ENCODE measurements around the gene OGDHL. TPM values are rescaled to one million over a fixed set of nuclear protein-coding genes. Genes with fewer than 3 reads are reported as not detected.

OGDHL gene
- total and polyA plus RNA-seq, 2 experiments from 2014 or later: 25.8 to 44.6 TPM

DNA sequence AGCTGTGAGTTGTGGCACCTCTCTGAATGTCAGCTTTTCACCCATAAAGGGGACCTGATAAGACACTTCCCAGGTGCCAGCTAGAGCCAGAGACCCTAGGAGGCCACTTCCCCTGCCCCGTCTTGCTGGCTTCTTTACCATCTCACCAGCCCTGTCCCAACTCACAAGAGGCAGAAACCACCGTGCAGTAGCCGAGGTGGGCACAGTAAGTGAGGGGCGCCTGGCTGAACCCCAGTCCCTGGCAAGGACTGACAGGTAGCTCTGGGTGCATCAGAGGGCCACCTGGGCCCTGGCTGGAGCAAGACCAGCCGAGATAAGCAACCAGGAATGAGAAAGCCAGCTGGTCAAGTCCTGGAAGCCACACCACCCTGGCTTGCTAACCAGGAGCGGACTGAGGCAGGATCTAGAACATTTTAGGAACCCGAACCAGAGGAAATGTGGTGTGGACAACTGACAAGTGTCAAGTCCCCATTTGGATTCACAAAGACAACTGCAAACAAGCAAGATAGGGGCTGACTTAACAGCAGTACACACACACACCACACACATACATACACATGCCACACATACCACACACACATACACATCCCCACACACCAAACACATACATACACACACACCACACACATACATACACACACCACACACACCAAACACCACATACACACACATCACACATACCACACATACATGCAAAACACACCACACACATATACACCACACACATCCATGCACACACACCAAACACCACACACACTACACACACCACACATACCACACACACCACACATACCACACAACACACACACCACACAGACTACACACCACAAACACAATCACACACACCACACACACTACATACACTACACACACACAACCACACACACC, 20.8 kb downstream of the OGDHL start:
- peak in 1 of 2 donors; percentile 3 for DNase-seq (ENCODE audit: low read depth in 1 of 2, low spot score in 1 of 2)
- H3K9me3 ChIP-seq (ENCODE audit: low read depth): no peaks in the 10 kb centered on the region
- H3K27ac ChIP-seq: no peak overlapping the region
- H3K4me3 ChIP-seq: no peak overlapping the region
- H3K36me3 ChIP-seq: peaks cover 22% of the 10 kb centered on the region
- H3K4me1 ChIP-seq (ENCODE audit: low read depth): no peaks in the 10 kb centered on the region
- TF ChIP-seq, protein P1, sequence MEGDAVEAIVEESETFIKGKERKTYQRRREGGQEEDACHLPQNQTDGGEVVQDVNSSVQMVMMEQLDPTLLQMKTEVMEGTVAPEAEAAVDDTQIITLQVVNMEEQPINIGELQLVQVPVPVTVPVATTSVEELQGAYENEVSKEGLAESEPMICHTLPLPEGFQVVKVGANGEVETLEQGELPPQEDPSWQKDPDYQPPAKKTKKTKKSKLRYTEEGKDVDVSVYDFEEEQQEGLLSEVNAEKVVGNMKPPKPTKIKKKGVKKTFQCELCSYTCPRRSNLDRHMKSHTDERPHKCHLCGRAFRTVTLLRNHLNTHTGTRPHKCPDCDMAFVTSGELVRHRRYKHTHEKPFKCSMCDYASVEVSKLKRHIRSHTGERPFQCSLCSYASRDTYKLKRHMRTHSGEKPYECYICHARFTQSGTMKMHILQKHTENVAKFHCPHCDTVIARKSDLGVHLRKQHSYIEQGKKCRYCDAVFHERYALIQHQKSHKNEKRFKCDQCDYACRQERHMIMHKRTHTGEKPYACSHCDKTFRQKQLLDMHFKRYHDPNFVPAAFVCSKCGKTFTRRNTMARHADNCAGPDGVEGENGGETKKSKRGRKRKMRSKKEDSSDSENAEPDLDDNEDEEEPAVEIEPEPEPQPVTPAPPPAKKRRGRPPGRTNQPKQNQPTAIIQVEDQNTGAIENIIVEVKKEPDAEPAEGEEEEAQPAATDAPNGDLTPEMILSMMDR (IDR thresholded peaks at IDR 0.05; ENCODE audit: low read depth, low read length): no peak
- no peaks in the 10 kb centered on the region for H3K27me3 ChIP-seq

GRCh38 chr10:49740346-49741107, 21.6 kb downstream of the OGDHL start:
- TF ChIP-seq, protein P1 (IDR thresholded peaks at IDR 0.05; ENCODE audit: low read depth, low read length): no peak
- Histone ChIP-seq H3K27me3 (no peaks in the 10 kb centered on the region), H3K4me3 (no peak overlapping the region), H3K27ac (no peak overlapping the region), H3K4me1 (ENCODE audit: low read depth) (no peaks in the 10 kb centered on the region), H3K36me3 (peaks cover 22% of the 10 kb centered on the region), H3K9me3 (ENCODE audit: low read depth) (no peaks in the 10 kb centered on the region)
- DNase-seq (ENCODE audit: low read depth in 1 of 2, low spot score in 1 of 2): no peak

DNA sequence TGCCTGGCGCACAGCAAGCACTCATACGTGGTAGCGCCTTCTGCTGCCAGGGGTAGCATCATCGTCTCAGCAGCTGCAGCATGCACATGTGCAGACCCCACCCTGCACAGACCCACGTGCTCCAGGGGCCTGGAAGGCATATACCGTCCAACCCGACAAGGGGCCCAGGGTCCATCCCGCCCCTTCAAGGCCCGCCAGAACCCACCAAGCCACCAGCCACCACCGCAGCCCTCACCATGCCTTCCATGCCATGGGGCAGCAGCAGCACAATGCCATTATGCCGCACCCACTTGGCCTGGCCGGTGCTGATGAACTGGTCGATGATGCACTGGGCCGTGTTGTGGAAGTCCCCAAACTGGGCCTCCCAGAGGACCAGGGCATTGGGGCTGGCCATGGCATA, 22.7 kb downstream of the OGDHL start:
- TF ChIP-seq, protein P1 (IDR thresholded peaks at IDR 0.05; ENCODE audit: low read depth, low read length): no peak
- H3K27ac ChIP-seq: no peak overlapping the region
- no peaks in the 10 kb centered on the region for H3K27me3 ChIP-seq
- no peak overlapping the region for H3K4me3 ChIP-seq
- H3K9me3 ChIP-seq (ENCODE audit: low read depth): no peaks in the 10 kb centered on the region
- H3K4me1 ChIP-seq (ENCODE audit: low read depth): no peaks in the 10 kb centered on the region
- DNase-seq (ENCODE audit: low read depth in 1 of 2, low spot score in 1 of 2): no peak
- H3K36me3 ChIP-seq: peaks cover 14% of the 10 kb centered on the region

- Histone ChIP-seq H3K27me3 (no peaks in the 10 kb centered on the region), H3K27ac (no peak overlapping the region), H3K9me3 (ENCODE audit: low read depth) (no peaks in the 10 kb centered on the region), H3K4me1 (ENCODE audit: low read depth) (no peaks in the 10 kb centered on the region), H3K36me3 (peaks cover 14% of the 10 kb centered on the region), H3K4me3 (no peak overlapping the region)
- no peak for DNase-seq (ENCODE audit: low read depth in 1 of 2, low spot score in 1 of 2)
- TF ChIP-seq, protein P1 (IDR thresholded peaks at IDR 0.05; ENCODE audit: low read depth, low read length): no peak
Observed at GRCh38 chr10:49738616-49739360, 23.3 kb downstream of the OGDHL start.

- H3K9me3 ChIP-seq (ENCODE audit: low read depth): no peaks in the 10 kb centered on the region
- H3K36me3 ChIP-seq: peaks cover 11% of the 10 kb centered on the region
- no peak overlapping the region for H3K27ac ChIP-seq
- no peak for DNase-seq (ENCODE audit: low read depth in 1 of 2, low spot score in 1 of 2)
- no peaks in the 10 kb centered on the region for H3K4me1 ChIP-seq (ENCODE audit: low read depth)
- no peaks in the 10 kb centered on the region for H3K27me3 ChIP-seq
- no peak overlapping the region for H3K4me3 ChIP-seq
- TF ChIP-seq, protein P1 (IDR thresholded peaks at IDR 0.05; ENCODE audit: low read depth, low read length): no peak
Observed at GRCh38 chr10:49737474-49738201, 24.5 kb downstream of the OGDHL start.
